Measurements from ENCODE around the gene LIMD2.

Gene LIMD2

GRCh38 chr17:63647936-63648335 is 52.0 kb downstream of the LIMD2 start:
- POLR2A ChIA-PET, result interaction anchor here (0.5 to 1.5 kb wide), 3 partner anchors 16 to 26 kb away, joined by 3 to 4 read pairs (median 3); partner anchors contain the start of gene MAP3K3
- no peak for TF ChIP-seq BCL6B (tag by site-specific recombination; IDR thresholded peaks at IDR 0.05)
- no peak for TF ChIP-seq ZNF830 (tag by site-specific recombination; IDR thresholded peaks at IDR 0.05; ENCODE audit: low read depth)
- TF ChIP-seq ZNF2 (tag by site-specific recombination; IDR thresholded peaks at IDR 0.05), result no peak
- no peak for TF ChIP-seq ZNF473 (tag by site-specific recombination; IDR thresholded peaks at IDR 0.05)
- no peak for TF ChIP-seq ZNF223 (tag by site-specific recombination; IDR thresholded peaks at IDR 0.05)
- no peaks in the 10 kb centered on the region for H3K4me1 ChIP-seq (ENCODE audit: control insufficient read depth, insufficient read depth, low read length)
- H3K9me3 ChIP-seq (ENCODE audit: control insufficient read depth, insufficient read depth, low read depth, low read length), result no peaks in the 10 kb centered on the region
- H3K36me3 ChIP-seq (ENCODE audit: control insufficient read depth in 2 of 2, insufficient read depth in 1 of 2, low read length in 2 of 2), result peaks cover 34 to 54% of the 10 kb centered on the region in 2 experiments
- no peak overlapping the region for H3K27ac ChIP-seq (ENCODE audit: extremely low read depth, low read depth, low read length)
- H3K4me3 ChIP-seq (ENCODE audit: low read depth, low read length), result no peak overlapping the region
- CTCF ChIA-PET, result interaction anchor here (0.6 to 0.7 kb wide), 2 partner anchors 36 to 43 kb away, joined by 3 read pairs; no protein-coding TSS in a partner anchor

GRCh38 chr17:63647065-63647725 is 52.7 kb downstream of the LIMD2 start:
- ChIA-PET POLR2A (interaction anchor here (0.5 to 1.5 kb wide), 4 partner anchors 17 to 29 kb away, joined by 3 to 4 read pairs (median 3); partner anchors contain the start of gene MAP3K3), CTCF (interaction anchor here (0.6 kb wide), 1 partner anchor 43 kb away, joined by 3 read pairs; no protein-coding TSS in a partner anchor)
- Histone ChIP-seq H3K9me3 (ENCODE audit: control insufficient read depth, insufficient read depth, low read depth, low read length) (no peaks in the 10 kb centered on the region), H3K27ac (ENCODE audit: extremely low read depth, low read depth, low read length) (no peak overlapping the region), H3K36me3 (ENCODE audit: control insufficient read depth in 2 of 2, insufficient read depth in 1 of 2, low read length in 2 of 2) (peaks cover 40 to 46% of the 10 kb centered on the region in 2 experiments), H3K4me1 (ENCODE audit: control insufficient read depth, insufficient read depth, low read length) (no peaks in the 10 kb centered on the region), H3K4me3 (ENCODE audit: low read depth, low read length) (no peak overlapping the region)
- TF ChIP-seq ZNF354C (tag by site-specific recombination; IDR thresholded peaks at IDR 0.05; ENCODE audit: borderline replicate concordance, low read depth) (no peak), ZNF837 (tag by site-specific recombination; IDR thresholded peaks at IDR 0.05) (no peak), ZNF510 (tag by site-specific recombination; IDR thresholded peaks at IDR 0.05; ENCODE audit: insufficient replicate concordance) (no peak), IKZF3 (tag by site-specific recombination; IDR thresholded peaks at IDR 0.05) (no peak), MYNN (tag by site-specific recombination; IDR thresholded peaks at IDR 0.05; ENCODE audit: borderline replicate concordance) (no peak), ZNF529 (tag by site-specific recombination; IDR thresholded peaks at IDR 0.05; ENCODE audit: insufficient replicate concordance) (no peak), ZBTB6 (tag by site-specific recombination; IDR thresholded peaks at IDR 0.05) (no peak), ZNF155 (tag by site-specific recombination; IDR thresholded peaks at IDR 0.05) (no peak), SP3 (tag by site-specific recombination; IDR thresholded peaks at IDR 0.05) (no peak), PRDM1 (tag by site-specific recombination; IDR thresholded peaks at IDR 0.05) (no peak), ZSCAN18 (tag by site-specific recombination; IDR thresholded peaks at IDR 0.05) (no peak), ZBTB17 (tag by site-specific recombination; IDR thresholded peaks at IDR 0.05) (no peak), ZNF513 (tag by site-specific recombination; IDR thresholded peaks at IDR 0.05) (no peak), GLIS1 (tag by site-specific recombination; IDR thresholded peaks at IDR 0.05) (no peak), ZNF670 (tag by site-specific recombination; IDR thresholded peaks at IDR 0.05; ENCODE audit: low read depth) (no peak), ZNF76 (tag by site-specific recombination; IDR thresholded peaks at IDR 0.05; ENCODE audit: borderline replicate concordance, low read depth) (no peak), ZNF558 (tag by site-specific recombination; IDR thresholded peaks at IDR 0.05) (no peak)
